GOT3 (cell line): Measurements from ENCODE around the gene NTF3.

Experiments
- DNase-seq: peaks from one replicate; lab custom pipeline; 2025; ENCODE audit warnings: mixed read lengths; lab: John Stamatoyannopoulos, UW

Gene NTF3

GRCh38 chr12:5511644-5512600 lies 80.0 kb downstream of the NTF3 start:
- DNase-seq, result no peak

- no peak for DNase-seq
Measured at GRCh38 chr12:5512601-5512970, 80.7 kb downstream of the NTF3 start.

DNA sequence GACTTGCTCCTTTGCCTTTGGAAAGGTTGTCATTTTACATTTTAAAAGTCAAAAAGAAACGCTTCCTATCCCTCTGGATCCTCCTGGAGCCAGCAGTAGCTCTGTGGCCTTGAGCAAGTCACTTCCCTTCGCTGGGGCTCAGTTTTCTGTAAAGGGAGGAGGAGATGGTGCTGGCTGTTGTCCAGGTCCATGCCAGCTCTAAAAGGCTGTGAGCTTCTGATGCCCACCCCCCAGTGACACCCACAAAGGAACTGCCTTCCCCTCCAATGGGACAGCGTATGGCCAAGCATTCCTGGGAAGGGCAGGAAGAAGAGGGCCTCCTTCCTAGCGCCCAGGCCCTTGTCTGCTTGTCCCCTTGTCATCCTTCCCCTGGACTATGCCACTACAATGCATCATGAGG lies 81.5 kb downstream of the NTF3 start:
- no peak for DNase-seq

GRCh38 chr12:5514016-5514415 lies 82.1 kb downstream of the NTF3 start:
- DNase-seq, result no peak

GRCh38 chr12:5514545-5514944 lies 82.6 kb downstream of the NTF3 start:
- DNase-seq, result no peak

- DNase-seq, result no peak
Measured at GRCh38 chr12:5515458-5515857, 83.5 kb downstream of the NTF3 start.

GRCh38 chr12:5516371-5517241 lies 84.7 kb downstream of the NTF3 start:
- DNase-seq, result no peak

GRCh38 chr12:5518584-5519365 lies 86.9 kb downstream of the NTF3 start:
- no peak for DNase-seq

- DNase-seq, result no peak
Measured at GRCh38 chr12:5520037-5520436, 88.1 kb downstream of the NTF3 start.

DNA sequence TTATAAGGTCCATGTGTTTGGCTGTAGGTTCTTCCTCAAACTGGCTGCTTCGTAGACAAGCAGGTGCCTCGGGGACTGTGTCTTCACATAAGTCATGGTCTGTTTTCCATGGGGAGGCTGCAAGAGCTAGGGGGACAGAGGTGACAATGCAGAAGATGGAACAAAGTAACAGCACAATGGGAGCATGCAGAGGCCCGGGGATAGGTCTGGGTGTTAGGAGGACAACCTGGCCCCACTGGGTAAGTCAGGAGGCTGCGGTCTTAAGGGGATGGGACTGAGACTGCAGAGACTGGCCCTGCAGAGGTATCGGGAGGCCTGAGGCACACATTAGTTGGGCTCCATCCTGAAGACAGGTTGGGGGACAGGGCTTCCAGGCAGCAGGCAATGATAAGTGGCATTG lies 88.9 kb downstream of the NTF3 start:
- no peak for DNase-seq

- DNase-seq, result no peak
Measured at GRCh38 chr12:5521456-5522325, 89.8 kb downstream of the NTF3 start.

DNA sequence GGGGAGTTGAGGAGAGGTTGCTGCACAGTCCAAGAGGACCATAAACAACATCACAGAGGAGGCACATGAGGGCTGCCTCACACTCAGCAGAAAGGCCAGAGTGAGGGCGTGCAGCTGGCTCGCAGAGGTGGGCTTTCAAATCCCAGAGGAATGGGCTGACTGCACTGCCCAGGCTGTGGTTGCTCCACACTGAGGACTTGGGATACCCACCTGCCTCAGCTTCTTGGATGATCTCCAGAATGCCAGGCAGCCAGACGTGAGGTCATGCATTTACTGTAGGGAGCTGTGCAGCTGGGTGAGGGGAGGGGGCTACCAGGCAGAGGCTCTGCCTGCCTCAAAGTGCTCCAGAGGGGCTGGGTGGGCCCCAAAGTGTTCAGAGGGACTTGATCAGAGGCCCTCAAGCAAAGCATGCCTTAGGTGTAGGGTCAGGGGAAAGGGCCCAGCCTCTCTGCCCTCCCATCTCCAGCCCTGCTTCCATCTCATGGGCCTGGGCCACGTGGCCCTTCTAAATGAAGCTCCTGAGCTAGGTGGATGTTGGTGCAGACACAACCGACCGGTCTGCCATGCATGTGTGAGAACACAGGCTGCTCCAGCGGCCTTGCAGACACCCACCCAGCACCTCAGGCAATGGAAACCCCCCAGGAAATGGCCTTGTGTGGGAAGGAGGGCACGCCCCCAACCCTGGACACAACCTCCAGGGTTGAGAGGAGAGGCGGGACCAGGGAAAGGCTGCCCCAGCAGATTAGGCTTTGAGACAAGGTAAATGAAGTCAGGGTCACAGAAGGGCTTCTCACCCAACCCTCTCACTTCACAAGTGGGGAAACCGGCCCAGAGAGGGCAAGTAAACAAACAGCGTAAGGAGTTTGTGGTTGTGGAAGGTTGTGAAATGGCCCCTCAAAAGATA lies 90.8 kb downstream of the NTF3 start:
- no peak for DNase-seq

GRCh38 chr12:5523396-5524115 lies 91.6 kb downstream of the NTF3 start:
- DNase-seq, result no peak

DNA sequence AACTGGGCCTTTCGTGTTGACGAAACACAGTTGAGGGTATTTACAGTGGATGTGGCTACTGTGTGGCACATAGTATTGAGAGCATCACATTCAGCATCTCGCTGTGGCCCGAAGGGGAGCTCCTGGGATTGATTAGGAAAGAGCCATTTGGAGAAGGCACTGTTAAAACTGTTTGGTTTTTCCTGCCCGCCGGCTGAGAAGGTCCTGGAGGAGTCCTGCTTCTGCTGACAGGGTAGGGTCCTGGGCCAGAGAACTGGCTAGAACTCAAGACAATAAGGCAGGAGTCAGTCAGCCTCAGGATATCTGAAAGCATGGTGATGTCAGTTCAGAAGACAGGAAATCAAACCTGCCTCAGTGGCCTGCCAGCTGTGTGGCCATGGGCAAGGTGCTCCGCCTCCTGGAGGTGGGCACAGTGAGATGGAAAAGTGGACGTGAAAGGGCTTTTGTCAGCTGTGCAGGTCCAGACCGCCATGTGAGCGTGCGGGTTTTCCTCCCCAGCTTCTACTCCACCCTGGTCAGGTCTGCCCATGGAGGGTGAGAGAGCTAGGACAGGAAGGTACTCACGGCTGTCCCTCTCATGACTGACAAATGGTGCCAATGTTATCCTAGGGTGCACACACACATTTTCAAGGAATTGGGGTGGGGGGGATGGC lies 92.3 kb downstream of the NTF3 start:
- no peak for DNase-seq

- no peak for DNase-seq
Measured at GRCh38 chr12:5524769-5525436, 93.0 kb downstream of the NTF3 start.

DNA sequence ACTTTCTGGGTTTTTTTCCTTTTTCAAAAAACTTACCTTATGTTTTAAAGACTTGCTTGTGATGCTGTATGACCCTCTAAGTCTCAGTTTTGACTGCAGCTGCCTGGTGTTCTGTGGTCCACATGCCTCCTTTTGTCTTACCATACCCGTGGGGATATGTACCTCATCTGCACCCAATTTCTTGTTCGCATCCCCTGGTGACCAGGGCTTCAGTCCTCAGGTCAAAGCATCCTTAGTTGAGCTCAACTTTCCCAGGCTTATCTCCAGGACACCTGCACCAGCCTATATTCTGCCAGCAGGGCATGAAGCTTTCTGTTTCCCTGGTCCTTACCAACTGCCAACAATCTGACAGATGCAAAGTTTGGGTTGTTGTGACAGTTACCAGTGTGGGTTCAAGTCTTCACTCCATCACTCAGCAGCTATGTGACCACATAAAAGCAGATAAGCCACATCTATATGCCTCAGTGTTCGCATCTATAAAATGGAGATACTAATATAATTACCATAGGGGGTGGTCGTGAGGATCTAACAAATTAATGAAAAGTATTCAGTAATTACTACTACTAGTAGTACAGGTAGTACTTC lies 94.0 kb downstream of the NTF3 start:
- DNase-seq, result no peak

GRCh38 chr12:5533368-5533767 lies 101.5 kb downstream of the NTF3 start:
- DNase-seq, result no peak
